Stimulated activated CD8-positive, alpha-beta memory T cell treated with anti-CD3 and anti-CD28 coated beads, Interleukin-15, amount 100 ng/mL, for 48 hours (primary cell): ENCODE measurements around the gene SPOCK1.

ENCODE experiments used
- DNase-seq, 2 donors: peaks; one replicate each; pipeline ENCODE4 v3.0.0-alpha.2; 2020; ENCODE audit warnings: low read depth in 2 of 2

The SPOCK1 gene

DNA sequence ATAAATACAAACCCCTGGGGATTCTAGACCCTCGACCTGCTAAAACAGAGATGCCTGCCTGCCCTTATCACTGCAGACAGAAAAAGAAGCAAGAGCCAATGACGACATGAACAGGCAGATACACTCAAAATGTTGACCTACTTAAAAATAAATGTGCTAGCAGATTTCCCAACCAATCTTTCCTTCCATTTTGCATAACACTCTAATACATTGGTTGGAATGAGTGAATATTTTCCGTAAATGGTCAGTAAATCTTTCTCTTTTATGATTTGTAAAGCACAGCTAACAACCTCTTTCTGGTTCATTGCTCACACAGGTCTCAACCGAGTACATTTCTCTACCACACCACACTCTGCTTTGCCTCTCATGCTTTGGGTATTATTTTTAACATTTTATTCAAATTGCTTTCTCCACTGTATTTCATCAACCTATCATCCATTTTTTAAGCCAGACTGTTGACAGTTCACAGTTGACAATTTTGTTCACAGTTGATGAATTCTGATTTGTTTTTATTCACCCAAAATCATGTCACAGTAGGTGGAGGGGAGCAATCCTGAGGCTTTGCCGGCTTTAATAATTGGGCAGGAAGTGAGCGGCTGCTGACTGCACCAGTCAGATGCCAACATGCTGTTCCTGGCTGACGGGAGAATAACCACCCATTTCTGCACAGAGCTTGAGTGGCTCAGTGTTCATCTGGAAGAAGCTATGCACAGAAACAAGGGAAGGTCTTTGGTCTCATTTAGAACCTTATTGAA is 426.6 kb downstream of the SPOCK1 start:
- DNase-seq = no peak

DNA sequence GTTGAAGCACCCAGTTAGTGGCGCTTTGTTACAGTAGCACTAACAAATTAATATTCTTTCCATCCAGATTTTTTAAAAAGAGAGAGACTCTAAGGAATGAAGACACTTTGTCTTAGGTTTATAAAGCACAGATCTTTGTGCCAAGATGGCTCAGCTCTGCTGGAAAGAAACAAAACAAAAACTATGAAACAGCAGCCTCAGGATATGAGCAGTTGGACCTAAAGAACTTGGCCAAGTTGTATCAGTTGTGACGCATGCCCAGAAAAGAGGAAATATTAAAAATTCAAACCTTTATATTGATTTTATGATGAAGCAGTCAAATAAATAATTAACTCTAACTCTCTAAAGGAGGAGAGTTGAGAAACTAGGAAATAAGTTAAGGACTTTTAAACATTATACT is 427.2 kb downstream of the SPOCK1 start:
- DNase-seq = no peak

DNA sequence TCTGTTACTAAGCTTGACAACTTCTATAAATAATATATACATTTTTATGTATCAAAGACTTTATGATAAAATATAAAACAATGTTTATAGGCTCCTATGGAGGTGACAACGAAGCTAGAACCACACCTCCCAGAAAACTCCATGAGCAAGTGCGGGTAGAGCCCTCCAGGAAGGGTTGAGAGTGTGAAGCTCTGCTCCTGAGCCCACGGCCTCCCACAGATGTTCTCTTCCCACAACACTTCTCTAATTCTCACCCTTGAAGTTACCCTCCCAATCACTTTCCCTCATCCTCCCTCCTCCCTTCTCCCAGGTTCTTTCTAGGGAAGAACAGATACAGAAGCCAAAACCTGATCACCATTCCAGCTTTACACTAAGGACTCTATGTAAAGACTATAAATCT is 427.6 kb downstream of the SPOCK1 start:
- no peak for DNase-seq

DNA sequence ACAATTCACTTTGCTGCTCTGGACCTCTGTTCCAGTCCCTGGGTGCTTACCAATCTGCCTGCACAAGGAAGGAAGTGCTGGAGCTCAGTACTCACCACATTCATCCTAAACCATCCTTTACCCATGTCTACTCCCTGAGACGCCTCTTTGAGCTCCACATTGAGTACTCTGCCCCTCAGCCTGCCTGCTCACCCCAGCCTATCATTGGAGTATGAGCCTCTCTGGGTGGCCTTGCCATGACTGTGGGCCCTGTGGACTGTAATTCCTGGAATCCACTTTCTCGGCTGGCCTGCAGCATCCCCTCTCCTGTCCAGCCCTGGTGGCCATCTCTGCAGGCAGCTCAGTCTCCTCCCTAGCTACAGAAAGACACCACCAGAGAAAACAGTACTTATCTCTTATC is 428.6 kb downstream of the SPOCK1 start:
- DNase-seq = no peak

DNA sequence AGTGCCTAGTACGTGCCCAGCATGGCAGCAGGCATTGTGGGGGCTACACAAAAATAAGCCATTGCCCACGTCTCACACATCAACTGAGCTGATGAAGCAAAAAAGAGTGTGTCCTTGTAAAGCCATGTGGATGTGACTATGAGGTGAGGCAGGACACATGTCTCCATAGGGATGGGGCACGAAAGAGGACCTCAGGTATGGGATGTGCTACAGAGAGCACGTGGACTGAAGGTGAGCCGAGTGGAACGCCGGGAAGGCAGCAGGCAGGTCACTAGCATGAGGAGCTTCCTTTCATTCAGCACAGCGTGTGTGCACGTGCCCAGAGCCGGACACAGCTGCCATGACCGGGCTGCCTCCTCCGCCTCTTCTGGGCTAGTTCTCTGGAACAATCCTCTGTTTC is 429.8 kb downstream of the SPOCK1 start:
- DNase-seq = no peak

DNA sequence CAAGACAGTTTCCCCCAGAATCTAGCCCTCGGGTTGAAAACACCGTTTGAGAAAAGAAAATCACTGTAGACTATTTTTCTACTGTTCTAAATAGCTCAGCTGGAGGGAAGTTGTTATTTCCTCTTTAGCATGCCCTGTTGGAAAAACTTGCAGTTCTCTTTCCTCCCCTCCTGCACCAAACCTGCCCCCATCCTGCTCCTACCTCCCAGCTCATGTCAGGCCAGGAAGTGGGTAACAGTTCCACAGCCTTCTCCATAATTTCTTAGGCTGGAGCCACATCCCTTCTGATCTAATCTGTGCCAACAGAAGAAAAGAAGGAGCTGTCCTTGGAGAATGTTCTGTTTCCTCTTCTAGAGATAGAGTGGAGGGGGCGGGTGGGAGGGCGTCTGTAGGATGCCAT is 437.7 kb downstream of the SPOCK1 start:
- no peak for DNase-seq

DNA sequence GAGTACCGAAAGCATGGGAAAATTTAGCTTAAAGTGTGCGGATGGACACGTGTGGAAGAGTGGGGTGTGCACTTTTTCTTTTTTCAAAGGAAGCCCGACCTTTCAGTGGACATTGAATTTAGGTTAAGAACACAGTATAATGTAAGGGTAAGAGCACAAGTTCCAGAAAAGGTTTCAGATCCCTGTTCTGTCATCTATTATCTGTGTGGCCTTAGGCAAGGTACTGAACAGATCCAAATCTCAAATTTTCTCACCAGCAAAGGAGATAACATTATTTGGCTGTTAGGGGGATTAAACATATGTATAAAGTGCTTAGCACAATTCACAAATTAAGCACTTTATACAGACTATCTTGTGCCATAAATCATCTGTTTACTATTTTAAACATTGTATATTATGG is 441.0 kb downstream of the SPOCK1 start:
- DNase-seq = no peak

DNA sequence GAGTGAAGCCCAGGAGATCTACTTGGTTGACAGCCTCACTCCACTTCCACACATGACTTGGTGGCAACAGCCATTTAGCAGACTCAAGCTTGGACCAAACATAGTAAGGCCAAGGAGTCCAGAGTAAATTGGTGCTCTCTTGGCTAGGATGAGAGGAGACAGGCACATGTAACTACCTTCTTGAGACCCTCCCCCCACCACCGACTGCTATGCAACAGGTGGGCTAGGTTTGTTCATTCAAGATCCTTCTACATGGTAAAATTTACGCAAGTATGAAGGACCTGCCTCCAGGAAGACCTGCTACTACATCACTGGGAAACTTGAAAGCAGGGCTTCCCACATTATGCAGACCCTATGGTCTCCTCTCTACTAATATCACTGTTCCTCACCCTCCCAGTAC is 442.4 kb downstream of the SPOCK1 start:
- no peak for DNase-seq

DNA sequence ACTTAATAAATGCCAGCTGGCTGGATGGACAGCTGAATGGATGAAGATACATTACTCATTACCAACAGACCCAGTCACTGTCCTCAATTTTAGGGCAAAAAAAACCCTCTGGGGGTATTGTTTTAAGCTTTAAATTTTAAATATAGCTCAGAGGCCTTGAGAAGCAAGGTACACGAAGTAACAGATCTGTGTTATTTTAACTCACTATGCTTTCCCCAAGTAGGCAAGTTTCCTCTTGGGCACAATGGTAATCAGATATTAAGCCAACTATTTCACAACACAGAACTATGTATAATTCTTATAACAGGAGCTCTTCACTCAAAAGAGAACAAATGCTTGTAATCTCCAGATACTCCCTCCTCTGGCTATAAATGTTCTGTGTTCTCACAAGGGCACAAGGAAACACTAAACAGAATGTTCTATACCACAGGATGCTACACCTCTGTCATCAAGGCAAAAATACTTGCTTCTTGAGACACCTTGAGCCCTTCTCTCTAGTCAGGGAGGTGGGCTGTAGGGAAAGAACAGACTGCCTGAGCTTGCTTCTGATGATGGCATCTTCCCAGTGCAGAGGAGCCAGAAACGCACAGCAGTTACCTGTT is 443.8 kb downstream of the SPOCK1 start:
- no peak for DNase-seq

DNA sequence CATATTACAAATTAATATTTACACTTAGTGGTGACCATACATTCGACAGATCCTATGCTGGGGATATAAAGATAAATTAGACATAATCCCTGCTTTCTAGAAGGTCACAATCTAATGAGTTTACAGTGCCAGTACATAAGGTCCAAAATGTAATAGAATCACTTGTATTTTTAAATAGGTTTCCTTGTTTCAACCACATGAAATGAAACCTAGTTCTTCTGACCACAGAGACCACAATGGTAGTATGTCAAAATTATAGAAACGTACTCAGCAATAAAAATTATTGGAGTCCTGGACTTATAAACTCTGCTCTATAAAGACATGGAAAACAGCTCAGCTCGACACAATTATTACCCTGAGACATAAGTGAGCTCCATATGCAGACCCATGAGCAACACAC is 444.3 kb downstream of the SPOCK1 start:
- DNase-seq = no peak

DNA sequence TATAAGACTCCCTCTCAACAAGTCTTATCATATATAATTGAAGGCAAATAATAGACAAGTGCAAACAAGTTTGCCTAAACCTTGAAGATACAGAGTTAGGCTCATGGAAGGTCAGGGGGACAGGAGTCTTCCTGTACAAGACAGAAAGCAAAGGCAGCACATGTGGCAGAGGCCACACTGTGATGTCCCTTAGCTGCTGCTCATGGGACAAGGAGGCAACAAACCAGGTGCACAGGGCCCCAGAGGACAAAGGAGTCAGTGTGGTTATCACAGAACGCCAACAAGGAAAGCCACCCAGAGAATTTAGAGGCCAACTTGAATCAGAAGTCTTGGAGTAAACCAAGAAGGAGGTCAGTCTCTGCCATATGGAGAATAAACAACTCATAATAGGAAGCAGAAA is 444.8 kb downstream of the SPOCK1 start:
- no peak for DNase-seq

DNA sequence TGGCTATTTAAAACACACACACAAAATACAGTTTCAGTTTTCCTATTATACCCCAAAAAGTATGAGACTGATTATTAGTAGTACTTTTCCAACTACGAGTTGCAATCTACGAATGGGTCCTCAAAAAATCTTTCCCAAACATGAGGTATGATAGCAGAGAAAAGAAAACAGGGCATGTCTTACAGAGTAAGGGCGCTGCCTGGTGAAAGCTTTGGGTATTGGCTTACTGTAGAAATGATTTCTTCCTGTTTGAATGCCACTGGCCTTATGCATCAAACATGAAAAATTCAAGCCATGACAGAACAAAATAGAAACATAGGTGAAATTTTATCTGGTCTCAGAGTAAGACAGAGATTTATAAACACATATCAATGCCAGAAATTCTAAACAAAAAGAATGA is 448.0 kb downstream of the SPOCK1 start:
- no peak for DNase-seq

DNA sequence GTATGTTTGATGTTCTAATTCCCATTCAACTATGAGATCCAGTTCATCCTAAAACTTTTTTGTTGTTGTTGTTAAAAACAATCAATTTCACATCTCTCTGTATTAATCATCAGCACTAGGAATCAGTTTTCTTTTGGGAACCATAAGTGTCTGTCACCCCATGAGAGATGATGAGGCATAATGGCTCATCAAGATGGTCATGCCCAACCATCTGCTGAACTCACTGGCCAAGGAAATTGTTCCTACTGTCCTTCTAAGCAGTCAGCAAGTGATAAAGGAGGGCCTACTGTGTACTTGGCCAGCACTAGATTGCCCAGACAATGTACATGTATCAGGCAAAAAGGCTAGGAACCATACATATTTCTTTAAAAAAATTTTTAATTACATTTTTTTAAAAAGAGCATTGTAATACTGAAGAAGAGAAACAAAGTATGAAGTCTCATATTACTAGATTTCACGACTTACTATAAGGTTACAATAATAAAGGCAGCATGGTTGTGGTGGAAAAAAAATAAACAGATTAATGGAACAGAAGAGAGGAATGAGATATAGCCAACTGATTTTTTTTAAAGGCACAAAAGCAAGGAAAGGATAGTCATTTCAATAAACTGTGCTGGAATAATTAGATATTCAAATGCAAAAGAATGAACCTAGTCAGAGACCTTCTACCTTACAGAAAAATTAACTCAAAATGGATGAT is 458.3 kb downstream of the SPOCK1 start:
- DNase-seq = no peak

DNA sequence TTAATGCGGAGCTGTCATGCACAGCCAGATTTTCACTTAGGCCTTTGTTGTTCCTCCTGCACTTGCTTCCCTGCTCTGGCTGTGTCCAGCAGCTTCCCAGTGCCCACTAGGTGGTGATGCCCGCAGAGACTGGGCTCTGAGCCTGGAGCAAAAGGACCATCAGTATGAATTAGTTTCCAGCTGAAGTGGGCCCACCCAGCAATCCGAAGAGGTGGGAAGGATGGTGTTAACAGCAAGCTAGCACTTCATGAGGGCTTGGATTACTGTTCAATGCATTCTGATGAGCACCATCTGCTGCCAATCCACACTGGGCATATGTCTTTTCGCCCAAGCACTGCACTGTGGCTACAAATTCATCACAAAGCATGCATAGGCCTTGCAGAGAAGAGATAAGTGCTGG is 459.1 kb downstream of the SPOCK1 start:
- DNase-seq = no peak

DNA sequence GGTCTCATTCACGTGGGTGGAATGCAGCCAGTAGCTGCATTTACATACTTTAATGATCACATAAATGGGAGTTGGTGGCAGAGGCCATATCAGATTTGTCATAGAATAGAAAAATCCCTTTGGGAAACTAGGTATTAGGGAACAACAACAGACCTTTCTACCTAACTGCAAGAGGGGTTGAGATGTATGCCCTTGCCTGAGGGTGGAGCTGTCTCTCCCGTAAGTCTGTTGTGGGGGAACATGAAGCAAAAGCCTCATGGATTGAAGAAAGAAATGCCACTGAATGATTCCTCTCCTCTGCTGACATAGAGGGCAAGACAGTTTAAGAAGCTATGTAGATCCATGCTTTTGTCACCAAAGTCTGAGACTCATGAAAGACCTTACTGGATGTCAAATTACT is 461.3 kb downstream of the SPOCK1 start:
- no peak for DNase-seq

DNA sequence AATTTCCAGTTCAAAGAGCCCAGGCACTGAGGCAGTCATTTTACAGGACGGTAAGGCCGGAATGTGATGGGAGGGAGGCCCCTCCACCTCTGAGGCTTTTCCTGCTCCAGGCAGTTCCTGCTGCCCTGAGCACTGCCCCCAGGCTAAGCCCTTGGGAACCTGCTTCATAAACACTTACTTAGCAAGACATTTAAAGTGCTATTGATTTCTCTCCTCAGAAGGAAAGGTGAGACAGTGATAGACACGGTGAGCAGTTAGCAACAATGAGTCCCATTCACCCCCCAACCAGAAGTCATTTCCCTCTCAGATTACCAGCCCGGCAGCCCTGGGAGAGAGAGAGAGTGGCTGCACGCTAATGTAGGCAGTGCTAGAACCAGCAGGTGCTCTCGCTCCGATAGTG is 462.5 kb downstream of the SPOCK1 start:
- no peak for DNase-seq

DNA sequence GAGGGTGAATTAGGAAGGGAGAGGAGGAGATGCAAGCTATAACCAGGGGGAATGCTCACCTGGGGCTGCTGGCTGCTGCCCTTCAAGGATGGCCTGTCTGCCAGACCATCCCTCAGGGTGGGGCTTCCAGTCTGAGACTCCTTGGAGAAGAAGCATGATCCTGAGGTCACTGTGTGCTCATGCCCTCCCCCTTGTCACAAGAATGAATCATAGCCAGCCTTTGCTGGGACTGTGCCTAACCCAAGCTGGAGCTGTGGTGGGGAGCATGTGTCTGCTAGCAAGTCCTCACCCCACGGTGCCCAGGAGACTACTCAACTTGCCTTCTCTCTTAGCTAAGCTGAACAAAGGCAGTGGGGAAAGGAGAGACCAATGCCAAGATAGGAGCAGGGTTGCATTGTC is 463.6 kb downstream of the SPOCK1 start:
- DNase-seq = no peak

DNA sequence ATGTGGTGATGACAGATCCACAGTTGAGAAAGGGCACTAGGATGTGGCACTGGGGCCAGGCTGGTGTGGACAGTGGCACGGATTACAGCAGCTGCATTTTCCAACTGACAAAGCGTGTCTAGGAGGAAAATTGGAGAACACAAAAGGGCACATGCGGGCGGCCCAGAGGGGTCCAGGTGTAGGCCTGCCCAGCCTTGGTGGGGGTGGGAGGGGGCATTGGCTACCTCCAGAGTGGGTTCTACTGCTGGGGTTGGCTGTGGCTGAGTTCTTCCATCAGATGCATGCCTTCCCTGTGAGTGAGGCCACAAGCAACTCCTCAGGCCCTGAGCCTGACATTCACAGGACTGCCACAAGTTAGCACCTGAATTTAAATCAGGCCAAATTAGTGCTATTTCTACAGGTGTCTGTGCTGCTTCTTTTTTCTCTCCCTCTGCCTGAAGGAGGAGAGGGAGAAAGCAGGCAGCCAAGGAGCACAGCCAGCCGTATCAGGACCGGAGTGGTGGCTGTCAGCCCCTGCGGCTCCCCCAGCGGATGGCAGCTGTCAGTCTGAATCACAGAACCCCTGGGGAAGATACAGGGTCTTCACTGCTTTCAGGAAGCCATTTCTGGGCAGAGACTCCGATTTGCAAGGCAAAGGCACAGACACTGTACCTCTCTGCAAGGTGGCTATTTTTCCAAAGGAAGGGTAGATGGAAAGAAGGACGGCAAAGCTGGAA is 464.2 kb downstream of the SPOCK1 start:
- DNase-seq = no peak

DNA sequence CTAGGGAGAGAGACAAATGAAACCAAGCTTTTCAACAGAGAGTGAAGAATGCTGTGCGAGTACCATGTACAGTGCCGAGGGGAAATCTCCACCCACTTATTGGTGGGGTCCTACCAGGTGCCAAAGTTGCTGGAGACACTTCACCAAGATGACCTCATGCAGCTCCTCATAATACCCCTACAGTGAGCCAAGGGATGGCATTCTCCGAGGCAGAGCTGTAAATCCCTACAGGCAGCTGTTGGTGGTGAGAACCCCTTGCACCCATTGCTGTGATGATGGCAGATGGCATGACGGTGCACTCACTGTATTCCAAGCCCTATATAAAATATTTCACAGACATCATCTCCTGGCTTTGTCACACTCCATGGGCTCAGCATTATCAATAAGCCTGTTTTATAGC is 464.9 kb downstream of the SPOCK1 start:
- no peak for DNase-seq

DNA sequence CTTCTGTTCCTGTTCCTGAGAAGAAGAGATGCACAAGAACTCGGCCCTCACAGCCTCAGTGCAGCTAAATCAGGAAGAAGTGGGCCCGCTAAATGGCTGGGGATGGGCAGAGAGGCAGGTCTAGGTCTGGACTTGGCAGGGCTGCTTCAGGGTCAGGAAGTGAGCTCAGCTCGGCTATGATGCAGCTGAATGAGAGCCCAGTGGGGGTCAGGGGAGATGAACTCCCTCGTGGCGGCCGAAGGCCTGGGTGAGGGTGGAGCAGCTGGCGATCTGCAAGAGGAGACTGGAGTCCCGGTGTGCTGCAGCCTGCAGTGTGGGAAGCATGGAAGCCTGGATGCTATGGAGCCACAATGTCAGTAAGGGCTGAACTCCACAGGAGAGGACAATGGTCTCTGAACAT is 466.2 kb downstream of the SPOCK1 start:
- no peak for DNase-seq

DNA sequence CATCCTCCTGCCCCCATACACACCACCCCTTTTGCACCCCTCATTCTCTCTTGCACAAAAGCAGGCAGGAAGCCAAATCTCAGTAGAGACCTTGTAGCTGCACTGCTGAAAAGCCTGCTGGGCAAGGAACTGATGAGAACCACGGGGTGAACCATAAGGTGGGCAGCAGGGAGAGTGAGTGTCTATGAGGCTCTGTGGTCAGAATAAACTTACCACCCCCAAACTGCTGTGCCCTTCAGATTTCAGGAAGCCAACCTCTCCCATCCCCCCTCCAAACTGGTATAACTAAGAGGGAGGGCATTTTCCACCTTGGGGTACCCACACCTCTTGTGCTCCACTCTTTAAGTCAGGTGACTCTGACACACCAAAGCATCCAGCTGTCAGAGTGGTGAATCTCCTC is 471.4 kb downstream of the SPOCK1 start:
- no peak for DNase-seq

DNA sequence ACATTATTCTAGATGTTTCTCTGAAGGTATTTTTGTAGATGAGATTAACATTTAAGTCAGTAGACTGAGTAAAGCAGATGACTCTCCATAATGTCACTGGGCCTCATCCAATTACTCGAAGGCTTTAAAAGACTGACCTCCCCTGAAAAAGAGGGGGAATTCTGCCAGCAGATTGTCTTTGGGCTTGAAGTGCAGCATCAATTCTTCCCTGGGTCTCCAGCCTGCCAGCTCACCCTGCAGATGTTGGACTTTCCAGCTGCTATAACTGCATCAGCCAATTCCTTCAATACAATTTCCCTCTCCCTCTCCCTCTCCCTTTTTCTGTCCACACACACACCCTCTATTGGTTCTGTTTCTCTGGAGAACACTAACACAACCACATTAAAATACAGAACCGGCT is 472.8 kb downstream of the SPOCK1 start:
- DNase-seq = no peak

DNA sequence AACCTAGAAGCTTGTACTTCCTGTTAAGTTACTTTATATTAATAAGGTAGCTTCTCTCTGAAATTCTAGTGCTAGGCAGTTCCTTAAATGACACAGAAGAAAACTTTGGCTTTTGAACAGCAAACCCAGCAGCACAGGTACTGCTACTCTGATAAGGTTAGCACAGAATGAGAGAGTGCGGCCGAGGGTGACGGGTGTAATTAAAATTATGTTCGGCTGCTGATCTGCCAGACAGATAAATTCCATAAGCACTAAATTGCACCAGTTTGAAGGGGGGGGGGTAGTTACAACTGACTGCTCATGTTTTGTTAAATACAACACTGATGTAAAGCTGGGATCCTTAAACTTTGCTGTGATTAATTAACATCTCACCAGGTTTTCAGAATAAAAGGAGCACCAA is 475.1 kb downstream of the SPOCK1 start:
- no peak for DNase-seq
